Lower leg skin (tissue), 3 donors: ENCODE data around the gene NFATC2.

Experiments used
- CTCF ChIP-seq, 3 donors: fragments of 450-650 bp; IDR thresholded peaks; one replicate each; pipeline ENCODE4 v1.5.1; 2016; ENCODE audit warnings: antibody characterized with exemption in 3 of 3, mild to moderate bottlenecking in 3 of 3, moderate library complexity in 2 of 3
- POLR2A ChIP-seq, 2 donors: fragments of 450-650 bp; IDR thresholded peaks; one replicate each; pipeline ENCODE4 v1.6.1; 2016 to 2017; ENCODE audit warnings: antibody characterized with exemption in 2 of 2, mild to moderate bottlenecking in 1 of 2, moderate library complexity in 1 of 2

- TF ChIP-seq CTCF (IDR thresholded peaks at IDR 0.05), result no peak
- no peak for TF ChIP-seq POLR2A (IDR thresholded peaks at IDR 0.05)
These were observed 16.4 kb downstream of the NFATC2 start for GRCh38 chr20:51526106-51526470.
